GM12892 (cell line): Measurements from ENCODE around the gene LZTS2.
A peak's percentile ranks its signal among the peaks of the same experiment; 100 is the strongest.
"Not testable (repeated sequence)": the region's sequence is repeated elsewhere in the genome, so short reads cannot be mapped to it uniquely, and the experiment has no call there.

Source experiments
- DNase-seq: peaks from one replicate; pipeline ENCODE4 v3.0.0; 2011; ENCODE audit not compliant: insufficient read length
- FAIRE-seq: peaks from 2 replicates; lab custom pipeline; 2011; peaks lifted over from hg19 to GRCh38; lab: Jason Lieb, UNC
- POLR2A ChIP-seq: IDR thresholded peaks from 2 replicates; pipeline ENCODE4 v1.6.1; 2011; ENCODE audit warnings: low read depth, low read length, control low read depth
- POLR2AphosphoS5 ChIP-seq: IDR thresholded peaks from 2 replicates; pipeline ENCODE4 v1.6.1; 2011; ENCODE audit warnings: low read depth, low read length, control low read depth
- TAF1 ChIP-seq: IDR thresholded peaks from 2 replicates; pipeline ENCODE4 v1.6.1; 2011; ENCODE audit warnings: low read depth, mild to moderate bottlenecking, control low read depth, low read length, borderline replicate concordance

LZTS2 gene

DNA sequence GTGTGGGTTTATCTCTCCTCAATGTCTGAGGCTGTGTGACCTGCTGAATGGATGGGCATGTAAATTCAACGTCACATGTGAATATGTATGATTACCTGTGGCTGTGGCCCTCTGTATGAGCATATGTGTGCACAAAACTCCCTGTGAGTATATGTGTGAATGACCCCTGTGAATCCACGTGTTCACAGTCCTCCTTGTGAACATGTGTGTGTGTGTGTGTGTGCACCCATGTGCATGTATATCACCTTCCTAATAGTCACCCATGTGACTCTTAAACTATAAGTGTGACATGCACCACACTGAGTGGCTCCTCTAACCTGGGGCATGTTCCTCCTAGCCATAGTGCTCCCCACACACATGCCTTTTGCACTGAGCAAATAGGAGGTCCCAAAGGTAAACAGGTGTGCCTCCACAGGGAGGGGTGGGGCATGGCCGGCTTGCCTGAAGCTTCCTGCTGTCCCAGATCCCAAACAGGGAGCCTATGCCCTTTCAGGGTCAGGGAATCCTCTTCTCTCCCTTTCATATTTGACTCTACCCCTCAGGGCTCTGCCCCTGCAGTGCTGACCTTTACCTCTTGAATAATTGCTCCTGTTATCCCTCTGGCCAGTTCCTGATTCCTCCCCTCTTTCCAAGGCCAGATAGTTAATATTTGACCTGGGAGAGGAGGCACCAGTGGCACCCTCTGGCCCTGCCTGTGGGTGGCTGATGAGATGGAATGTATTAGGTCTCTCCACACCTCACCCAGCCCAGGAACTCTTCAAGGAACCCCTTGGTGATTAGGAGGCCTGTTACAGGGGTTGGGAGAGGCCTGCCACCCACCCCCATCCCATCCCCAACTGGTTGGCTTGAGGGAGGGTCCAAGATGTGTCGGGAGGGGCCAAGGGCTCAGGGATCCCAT is 28.4 kb upstream of the LZTS2 start:
- FAIRE-seq (no peak), DNase-seq (no peak)
- TF ChIP-seq TAF1, result no peak
- TF ChIP-seq POLR2A, result no peak
- TF ChIP-seq POLR2AphosphoS5, result no peak

DNA sequence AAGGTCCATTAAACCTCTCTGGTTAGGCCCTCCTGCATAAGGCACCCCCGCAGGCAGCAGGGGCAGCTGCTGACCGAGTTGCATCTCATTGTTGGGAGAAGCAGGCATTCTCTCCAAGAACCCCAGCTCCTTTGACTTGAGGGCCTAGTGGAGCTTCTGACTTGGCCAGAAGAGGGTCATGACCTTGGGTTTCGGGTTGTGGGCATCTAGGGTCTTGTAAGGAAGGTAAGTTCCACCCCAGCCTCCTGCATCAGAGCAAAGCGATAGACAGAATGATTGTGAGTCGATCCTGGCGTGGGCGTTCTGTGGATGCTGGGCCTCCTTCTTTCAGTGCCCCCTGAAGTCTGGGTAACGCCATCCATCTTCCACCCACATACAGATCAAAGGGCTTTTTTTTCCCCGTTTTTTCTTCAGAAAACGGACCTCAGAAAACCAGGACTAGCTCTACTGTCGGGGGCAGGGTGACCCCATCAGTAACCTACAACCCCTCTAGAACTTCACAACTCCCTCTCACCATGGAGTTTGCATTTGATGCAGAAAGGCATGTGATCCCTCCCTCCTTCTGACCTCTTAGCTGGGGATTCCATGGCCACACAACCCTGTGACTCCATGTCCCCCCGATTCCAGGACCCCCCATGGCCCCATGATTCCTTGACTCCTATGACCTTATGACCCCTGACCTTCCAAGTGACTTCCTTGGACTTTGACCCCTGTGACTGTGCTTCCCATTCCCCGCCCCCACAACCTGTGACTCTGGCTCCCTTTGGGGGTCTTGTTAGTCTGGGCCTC is 27.3 kb upstream of the LZTS2 start:
- no peak for DNase-seq
- TF ChIP-seq POLR2AphosphoS5 (no peak), TAF1 (no peak), POLR2A (no peak)
- FAIRE-seq, result no peak

DNA sequence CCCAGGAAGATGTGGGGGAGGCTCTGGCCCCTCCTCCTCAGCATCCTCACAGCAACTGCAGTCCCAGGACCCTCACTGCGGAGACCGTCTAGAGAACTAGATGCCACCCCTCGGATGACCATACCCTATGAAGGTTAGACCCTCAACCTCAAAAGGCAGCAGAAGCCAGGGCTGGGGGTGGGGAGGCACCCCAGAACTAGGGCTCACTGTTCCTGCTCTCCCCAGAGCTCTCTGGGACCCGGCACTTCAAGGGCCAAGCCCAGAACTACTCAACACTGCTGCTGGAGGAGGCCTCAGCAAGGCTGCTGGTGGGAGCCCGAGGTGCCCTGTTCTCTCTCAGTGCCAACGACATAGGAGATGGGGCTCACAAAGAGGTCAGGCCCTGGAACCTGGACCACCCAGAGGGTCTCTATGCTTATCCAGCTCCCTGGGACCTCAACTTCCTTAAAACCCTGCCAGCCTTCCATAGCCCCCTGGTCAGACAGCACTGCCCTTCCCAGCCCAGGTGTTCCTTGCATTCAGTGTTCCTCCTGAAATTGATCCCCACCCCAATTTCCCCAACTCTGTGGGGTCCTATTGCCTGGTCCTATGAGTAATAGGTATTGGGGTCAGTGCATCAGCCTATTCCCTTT is 26.6 kb upstream of the LZTS2 start:
- FAIRE-seq, result no peak
- no peak for DNase-seq
- TF ChIP-seq POLR2AphosphoS5, result no peak
- no peak for TF ChIP-seq POLR2A
- TF ChIP-seq TAF1, result no peak

DNA sequence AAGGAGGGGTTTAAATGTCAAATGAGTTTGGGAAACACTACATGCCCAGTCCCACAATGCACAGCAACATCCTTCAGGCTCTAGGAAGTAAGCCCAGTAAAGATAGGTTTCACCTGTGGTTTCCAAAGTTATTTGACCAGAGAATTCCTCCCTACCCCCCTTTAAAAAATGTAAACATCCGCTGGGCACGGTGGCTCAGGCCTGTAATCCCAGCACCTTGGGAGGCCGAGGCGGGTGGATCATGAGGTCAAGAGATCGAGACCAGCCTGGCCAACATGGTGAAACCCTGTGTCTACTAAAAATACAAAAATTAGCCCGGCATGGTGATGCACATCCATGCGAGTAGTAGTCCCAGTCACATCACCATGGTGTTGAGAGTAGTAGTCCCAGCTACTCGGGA is 24.2 kb upstream of the LZTS2 start:
- not testable (repeated sequence) for DNase-seq, FAIRE-seq

DNA sequence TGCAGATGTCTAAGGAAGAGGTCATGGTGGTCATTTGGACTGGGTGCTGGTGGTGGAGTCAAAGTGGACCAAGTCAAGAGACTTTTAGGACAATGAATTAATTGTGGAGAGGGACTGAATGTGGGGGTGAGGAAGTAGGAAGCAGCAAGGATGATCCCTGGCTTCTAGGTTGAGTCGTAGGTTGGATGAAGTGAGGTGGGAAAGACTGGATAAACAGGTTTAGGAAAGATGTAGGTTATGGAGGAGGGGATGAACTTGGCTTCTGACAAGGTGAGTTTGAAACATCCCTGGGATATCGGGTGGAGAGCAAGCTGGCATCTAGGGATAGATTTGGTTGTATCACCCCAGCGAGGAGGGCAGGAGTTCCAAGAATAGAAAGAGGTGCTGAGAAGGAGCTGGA is 22.7 kb upstream of the LZTS2 start:
- TF ChIP-seq POLR2A (no peak), POLR2AphosphoS5 (no peak), TAF1 (no peak)
- DNase-seq (no peak), FAIRE-seq (peak; percentile 33)

DNA sequence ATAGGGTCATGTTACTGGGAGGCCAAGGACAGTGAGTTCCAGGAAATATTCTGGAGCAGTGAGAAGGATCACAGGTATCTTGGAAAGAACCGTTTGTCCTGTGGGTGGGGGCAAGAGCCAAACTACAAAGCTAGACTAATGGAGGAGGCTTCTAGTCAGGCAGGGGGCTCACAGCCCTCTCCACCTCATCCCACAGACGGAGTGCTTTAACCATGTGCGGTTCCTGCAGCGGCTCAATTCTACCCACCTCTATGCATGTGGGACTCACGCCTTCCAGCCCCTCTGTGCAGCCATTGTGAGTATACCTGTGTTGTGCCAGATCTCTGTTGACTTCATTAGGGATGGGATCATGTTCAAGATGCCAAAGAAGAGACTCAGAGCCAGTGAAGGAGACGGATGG is 22.2 kb upstream of the LZTS2 start:
- TF ChIP-seq TAF1, result no peak
- no peak for DNase-seq
- no peak for FAIRE-seq

DNA sequence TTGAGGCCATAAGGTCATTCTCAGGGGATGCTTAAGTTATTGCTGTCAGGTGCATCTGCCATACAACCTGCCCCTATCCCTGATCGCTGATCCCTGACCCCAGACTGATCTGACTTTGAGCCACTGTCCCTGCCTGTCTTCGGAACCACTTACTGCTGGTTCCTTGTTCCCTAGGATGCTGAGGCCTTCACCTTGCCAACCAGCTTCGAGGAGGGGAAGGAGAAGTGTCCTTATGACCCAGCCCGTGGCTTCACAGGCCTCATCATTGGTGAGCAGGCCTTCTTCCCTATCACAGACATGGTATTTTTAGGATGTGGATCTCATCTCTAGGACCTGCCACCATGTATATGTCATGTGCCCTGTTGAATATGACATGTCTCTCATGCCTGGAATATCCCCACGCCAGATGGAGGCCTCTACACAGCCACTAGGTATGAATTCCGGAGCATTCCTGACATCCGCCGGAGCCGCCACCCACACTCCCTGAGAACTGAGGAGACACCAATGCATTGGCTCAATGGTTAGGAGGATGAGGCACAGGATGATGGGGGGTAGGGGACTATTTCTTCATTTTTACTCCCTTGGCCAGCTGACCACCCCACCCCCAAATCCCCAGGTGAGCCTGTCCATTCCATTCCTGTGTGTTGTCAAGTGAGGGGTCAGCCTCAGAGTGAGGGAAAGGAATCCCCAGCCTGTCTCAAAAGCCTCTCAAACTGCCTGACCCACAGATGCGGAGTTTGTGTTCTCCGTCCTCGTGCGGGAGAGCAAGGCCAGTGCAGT is 21.3 kb upstream of the LZTS2 start:
- FAIRE-seq, result no peak
- TF ChIP-seq POLR2AphosphoS5, result no peak
- TF ChIP-seq TAF1, result no peak
- DNase-seq, result no peak

DNA sequence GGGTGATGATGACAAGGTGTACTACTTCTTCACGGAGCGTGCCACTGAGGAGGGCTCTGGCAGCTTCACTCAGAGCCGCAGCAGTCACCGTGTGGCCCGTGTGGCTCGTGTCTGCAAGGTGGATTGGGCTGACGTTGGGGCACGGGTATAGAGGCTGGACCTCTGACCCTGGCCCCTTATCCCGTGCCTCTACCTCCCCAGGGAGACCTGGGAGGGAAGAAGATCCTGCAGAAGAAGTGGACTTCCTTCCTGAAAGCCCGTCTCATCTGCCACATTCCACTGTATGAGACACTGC is 20.8 kb upstream of the LZTS2 start:
- no peak for TF ChIP-seq POLR2AphosphoS5
- no peak for TF ChIP-seq TAF1
- no peak for TF ChIP-seq POLR2A
- no peak for FAIRE-seq
- DNase-seq, result no peak

DNA sequence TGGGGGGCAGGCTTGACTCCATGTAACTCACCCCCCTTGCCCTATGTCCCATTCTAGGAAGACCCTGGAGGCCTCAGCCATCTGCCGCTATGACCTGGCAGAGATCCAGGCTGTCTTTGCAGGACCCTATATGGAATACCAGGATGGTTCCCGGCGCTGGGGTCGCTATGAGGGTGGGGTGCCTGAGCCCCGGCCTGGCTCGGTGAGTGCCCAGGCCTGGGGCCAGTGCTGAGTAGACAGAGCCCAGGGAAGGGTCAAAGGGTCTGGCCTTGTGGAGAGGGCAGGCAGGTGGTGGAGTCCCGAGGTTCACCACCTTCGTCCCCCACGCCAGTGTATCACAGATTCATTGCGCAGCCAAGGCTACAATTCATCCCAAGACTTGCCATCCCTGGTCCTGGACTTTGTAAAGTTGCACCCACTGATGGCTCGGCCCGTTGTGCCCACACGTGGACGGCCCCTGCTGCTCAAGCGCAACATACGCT is 19.8 kb upstream of the LZTS2 start:
- no peak for TF ChIP-seq POLR2AphosphoS5
- TF ChIP-seq TAF1, result no peak
- TF ChIP-seq POLR2A, result no peak
- no peak for FAIRE-seq
- no peak for DNase-seq

DNA sequence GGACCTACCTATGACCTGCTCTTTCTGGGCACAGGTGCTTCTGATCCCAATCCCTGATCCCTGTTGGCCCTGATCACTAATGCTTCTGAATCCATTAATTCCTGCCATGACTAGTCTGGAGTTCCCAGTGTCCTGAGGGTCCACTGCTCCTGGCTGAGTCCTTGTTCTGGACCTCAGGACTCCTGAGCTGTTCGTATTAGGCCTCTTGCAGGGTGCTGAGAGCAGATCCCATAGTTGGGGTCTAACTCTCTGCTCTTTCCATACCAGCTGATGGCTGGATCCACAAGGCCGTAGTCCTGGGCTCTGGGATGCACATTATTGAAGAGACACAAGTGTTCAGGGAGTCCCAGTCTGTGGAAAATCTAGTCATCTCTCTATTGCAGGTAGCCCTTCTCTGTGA is 19.3 kb upstream of the LZTS2 start:
- TF ChIP-seq TAF1 (no peak), POLR2A (no peak), POLR2AphosphoS5 (no peak)
- DNase-seq (no peak), FAIRE-seq (no peak)

DNA sequence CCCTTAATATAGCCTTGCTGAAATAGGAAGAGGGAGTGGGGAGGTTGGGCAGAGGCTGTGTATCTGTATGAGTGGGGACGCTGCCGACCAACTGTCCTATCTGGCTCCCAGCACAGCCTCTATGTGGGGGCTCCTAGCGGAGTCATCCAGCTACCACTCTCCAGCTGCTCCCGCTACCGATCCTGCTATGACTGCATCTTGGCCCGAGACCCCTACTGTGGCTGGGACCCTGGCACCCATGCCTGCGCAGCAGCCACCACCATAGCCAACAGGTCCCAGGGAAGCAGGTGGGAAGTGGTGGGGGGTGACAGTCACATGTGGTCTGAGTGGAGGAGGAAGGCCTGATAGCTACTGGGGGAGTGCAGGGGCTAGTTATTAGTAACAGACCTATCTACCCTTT is 18.9 kb upstream of the LZTS2 start:
- DNase-seq, result no peak
- FAIRE-seq, result no peak
- TF ChIP-seq POLR2A (no peak), TAF1 (no peak), POLR2AphosphoS5 (no peak)
